HG03439 (cell line): Measurements from ENCODE around the gene CENPU.
A peak's percentile ranks its signal among the peaks of the same experiment; 100 is the strongest.
"Not testable (repeated sequence)": the region's sequence is repeated elsewhere in the genome, so short reads cannot be mapped to it uniquely, and the experiment has no call there.

Experiments used
- ATAC-seq: cut with Tn5 transposase; IDR thresholded peaks from one replicate; pipeline ENCODE4 v1.9.1; 2021; ENCODE audit warnings: mild to moderate bottlenecking, moderate library complexity; ENCODE audit not compliant: unreplicated experiment

CENPU gene

GRCh38 chr4:184668511-184669114, 65.3 kb downstream of the CENPU start:
- no peak for ATAC-seq

GRCh38 chr4:184668096-184668495, 65.8 kb downstream of the CENPU start:
- ATAC-seq: no peak

GRCh38 chr4:184666670-184667069, 67.2 kb downstream of the CENPU start:
- no peak for ATAC-seq

GRCh38 chr4:184664445-184665210, 69.3 kb downstream of the CENPU start:
- no peak for ATAC-seq

- ATAC-seq: no peak
Measured at GRCh38 chr4:184662236-184662635, 71.7 kb downstream of the CENPU start.

GRCh38 chr4:184660978-184661377, 72.9 kb downstream of the CENPU start:
- no peak for ATAC-seq

- not testable (repeated sequence) for ATAC-seq
Measured at GRCh38 chr4:184657820-184658219, 76.1 kb downstream of the CENPU start.

GRCh38 chr4:184657144-184657543, 76.8 kb downstream of the CENPU start:
- no peak for ATAC-seq

GRCh38 chr4:184655889-184656869, 77.7 kb downstream of the CENPU start:
- ATAC-seq: no peak

- ATAC-seq: no peak
Measured at GRCh38 chr4:184653650-184654049, 80.2 kb downstream of the CENPU start.

GRCh38 chr4:184652681-184653080, 81.2 kb downstream of the CENPU start:
- ATAC-seq: not testable (repeated sequence)

GRCh38 chr4:184651899-184652298, 82.0 kb downstream of the CENPU start:
- ATAC-seq: no peak

- ATAC-seq: peak; percentile 7
Measured at GRCh38 chr4:184649971-184650855, 83.7 kb downstream of the CENPU start.

GRCh38 chr4:184649026-184649970, 84.6 kb downstream of the CENPU start, which contains the start of the genes CASP3 and PRIMPOL:
Gene CASP3, minus strand, starts transcription at chr4:184649447. Its CDS starts 10,994 bp downstream, at chr4:184638453.
Gene PRIMPOL, plus strand, starts transcription at chr4:184649738. Its CDS starts 7,403 bp downstream, at chr4:184657141.
- peak; percentile 79 for ATAC-seq

GRCh38 chr4:184648313-184649025, 85.4 kb downstream of the CENPU start:
- peak; percentile 25 for ATAC-seq

- no peak for ATAC-seq
Measured at GRCh38 chr4:184648054-184648312, 85.9 kb downstream of the CENPU start.

- no peak for ATAC-seq
Measured at GRCh38 chr4:184647266-184648053, 86.4 kb downstream of the CENPU start.
